MM.1S (cell line): ENCODE measurements around the gene MRPL52.

ENCODE experiments used
- DNase-seq: peaks from one replicate; pipeline ENCODE4 v3.0.0-alpha.2; 2015
- H2AFZ ChIP-seq: fragments of 300-600 bp; sonication (generic); 2 replicates; pipeline ENCODE4 v1.6.0; 2016; ENCODE audit warnings: antibody characterized with exemption, low read length
- H3F3A ChIP-seq: fragments of 300-600 bp; sonication (generic); 2 replicates; pipeline ENCODE4 v1.6.1; 2016; ENCODE audit warnings: mild to moderate bottlenecking, antibody characterized with exemption, low read length, moderate library complexity, mixed read lengths; ENCODE audit not compliant: insufficient read depth
- H3K27ac ChIP-seq: fragments of 300-600 bp; sonication (generic); 2 replicates; pipeline ENCODE4 v1.5.1; 2016; ENCODE audit warnings: mild to moderate bottlenecking, low read length
- H3K27me3 ChIP-seq: fragments of 300-600 bp; sonication (generic); replicated peaks from 2 replicates; pipeline ENCODE4 v1.6.0; 2016; ENCODE audit warnings: low read length; ENCODE audit not compliant: insufficient read depth
- H3K36me3 ChIP-seq: fragments of 300-600 bp; sonication (generic); replicated peaks from 2 replicates; pipeline ENCODE4 v1.6.1; 2016; ENCODE audit warnings: mild to moderate bottlenecking, low read length, mixed read lengths; ENCODE audit not compliant: insufficient read depth
- H3K4me1 ChIP-seq: fragments of 300-600 bp; sonication (generic); 2 replicates; pipeline ENCODE4 v1.6.1; 2016; ENCODE audit warnings: low read length, mixed read lengths
- H3K4me2 ChIP-seq: fragments of 300-600 bp; sonication (generic); 2 replicates; pipeline ENCODE4 v1.6.0; 2016; ENCODE audit warnings: low read depth, low read length
- H3K4me3 ChIP-seq: fragments of 300-600 bp; sonication (generic); 2 replicates; pipeline ENCODE4 v1.5.1; 2016; ENCODE audit warnings: low read length, mixed read lengths
- H3K79me2 ChIP-seq: fragments of 300-600 bp; sonication (generic); 2 replicates; pipeline ENCODE4 v1.6.1; 2016; ENCODE audit warnings: mixed run types, low read length, mixed read lengths
- H3K9ac ChIP-seq: fragments of 300-600 bp; sonication (generic); 2 replicates; pipeline ENCODE4 v1.6.1; 2016; ENCODE audit warnings: low read length, mixed read lengths
- H3K9me2 ChIP-seq: fragments of 300-600 bp; sonication (generic); replicated peaks from 2 replicates; pipeline ENCODE4 v1.6.1; 2016; ENCODE audit warnings: mild to moderate bottlenecking, low read length, mixed read lengths; ENCODE audit not compliant: insufficient read depth
- H3K9me3 ChIP-seq: fragments of 300-600 bp; sonication (generic); replicated peaks from 2 replicates; pipeline ENCODE4 v1.6.1; 2016; ENCODE audit warnings: mild to moderate bottlenecking, low read length, mixed read lengths; ENCODE audit not compliant: insufficient read depth
- H4K20me1 ChIP-seq: fragments of 300-600 bp; sonication (generic); 2 replicates; pipeline ENCODE4 v1.6.1; 2016; ENCODE audit warnings: mild to moderate bottlenecking, low read length, moderate library complexity, mixed read lengths; ENCODE audit not compliant: insufficient read depth
- CTCF ChIP-seq: fragments of 300-600 bp; sonication (generic); IDR thresholded peaks from 2 replicates; pipeline ENCODE4 v1.5.1; 2016; ENCODE audit warnings: antibody characterized with exemption, low read length, mixed read lengths
- EZH2 ChIP-seq: fragments of 300-600 bp; sonication (generic); optimal IDR thresholded peaks from 2 replicates; pipeline ENCODE3; 2017; ENCODE audit warnings: low read depth, mild to moderate bottlenecking, antibody characterized with exemption, low read length, mixed read lengths
- EZH2phosphoT487 ChIP-seq: fragments of 300-600 bp; sonication (generic); IDR thresholded peaks from 2 replicates; pipeline ENCODE4 v1.6.1; 2018; ENCODE audit warnings: antibody characterized with exemption, low read length

MRPL52 gene

GRCh38 chr14:22814941-22815713, 14.6 kb upstream of the MRPL52 start, which contains the start of gene SLC7A7:
TSS of gene SLC7A7 (minus strand) at chr14:22815435. CDS start at chr14:22813398, 2,037 bp downstream.
- Histone ChIP-seq H3K27ac (peak within 1 kb of the TSS; percentile 78), H2AFZ (peak within 1 kb of the TSS; percentile 67), H4K20me1 (no peaks in the 10 kb centered on the region), H3K36me3 (no peaks in the 10 kb centered on the region), H3K9ac (peak within 1 kb of the TSS; percentile 28; the same call in 1 of the 2 replicates), H3K4me3 (no peak within 1 kb of the TSS), H3K79me2 (no peaks in the 10 kb centered on the region), H3K4me2 (peak within 1 kb of the TSS; percentile 47; the same call in 1 of the 2 replicates), H3K4me1 (peaks cover 25% of the 10 kb centered on the region), H3K9me3 (no peaks in the 10 kb centered on the region), H3F3A (peaks cover 10% of the 10 kb centered on the region), H3K9me2 (no peaks in the 10 kb centered on the region), H3K27me3 (no peaks in the 10 kb centered on the region)
- TF ChIP-seq EZH2phosphoT487 (no peak), EZH2 (no peak), CTCF (no peak)
- peak; percentile 26 for DNase-seq

DNA sequence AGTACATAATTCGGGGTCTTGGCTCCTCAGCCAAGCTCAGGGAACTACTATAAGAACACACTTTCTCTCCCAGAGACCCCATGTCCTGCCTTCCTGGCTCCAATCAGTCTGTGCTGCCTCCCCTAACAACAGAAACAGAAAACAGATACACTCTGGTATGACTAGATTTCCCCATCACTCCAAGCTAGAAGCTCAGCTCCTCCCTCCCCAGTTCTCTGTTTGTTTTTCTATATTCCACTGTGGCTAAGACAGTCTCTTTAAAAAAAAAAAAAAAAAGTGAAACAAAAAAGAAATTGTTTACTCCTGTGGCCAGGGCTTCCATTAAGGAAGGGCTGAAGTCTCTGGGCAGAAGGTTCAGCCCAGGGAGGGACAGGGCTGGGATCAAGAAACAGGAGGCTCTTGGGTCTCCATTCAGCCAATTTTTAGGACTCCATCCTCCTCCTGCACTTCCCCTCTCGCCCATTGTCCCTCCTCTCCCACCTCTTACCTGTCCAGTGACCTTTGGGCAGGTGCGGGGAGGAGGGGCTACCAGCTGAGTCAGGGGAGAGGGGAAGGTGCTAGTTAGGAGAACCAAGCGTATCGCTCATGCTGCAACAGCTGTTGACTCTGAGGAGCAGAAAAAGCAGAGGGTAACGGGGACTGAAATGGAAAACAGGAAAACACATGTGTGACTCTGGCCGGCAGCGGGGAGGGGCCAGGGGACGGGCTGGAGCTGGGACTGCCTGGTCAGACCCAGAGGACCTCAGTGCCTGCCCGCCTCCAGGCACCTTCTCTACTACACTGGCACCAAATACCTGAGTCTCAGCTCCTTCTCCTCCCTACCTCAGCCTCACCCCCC, 10.3 kb upstream of the MRPL52 start:
- H3K9me3 ChIP-seq, result no peaks in the 10 kb centered on the region
- peaks cover 22% of the 10 kb centered on the region for H3K4me1 ChIP-seq
- H3K4me2 ChIP-seq, result peak overlapping the region; percentile 90
- H3K9ac ChIP-seq, result peak overlapping the region; percentile 78
- H3K27me3 ChIP-seq, result no peaks in the 10 kb centered on the region
- TF ChIP-seq EZH2 (no peak), EZH2phosphoT487 (no peak), CTCF (no peak)
- peaks cover 6% of the 10 kb centered on the region for H3F3A ChIP-seq
- H4K20me1 ChIP-seq, result no peaks in the 10 kb centered on the region
- peak overlapping the region; percentile 53 for H2AFZ ChIP-seq
- H3K9me2 ChIP-seq, result no peaks in the 10 kb centered on the region
- H3K27ac ChIP-seq, result peak overlapping the region; percentile 93
- H3K36me3 ChIP-seq, result no peaks in the 10 kb centered on the region
- peak; percentile 35 for DNase-seq
- H3K79me2 ChIP-seq, result no peaks in the 10 kb centered on the region
- H3K4me3 ChIP-seq, result peak overlapping the region; percentile 62

- H3K4me3 ChIP-seq, result no peak overlapping the region
- DNase-seq, result no peak
- no peak overlapping the region for H3K4me2 ChIP-seq
- no peaks in the 10 kb centered on the region for H3K79me2 ChIP-seq
- no peaks in the 10 kb centered on the region for H4K20me1 ChIP-seq
- no peaks in the 10 kb centered on the region for H3K36me3 ChIP-seq
- no peaks in the 10 kb centered on the region for H3K9me2 ChIP-seq
- TF ChIP-seq CTCF, result no peak
- TF ChIP-seq EZH2, result no peak
- TF ChIP-seq EZH2phosphoT487, result no peak
- no peak overlapping the region for H3K27ac ChIP-seq
- no peaks in the 10 kb centered on the region for H3K9me3 ChIP-seq
- no peaks in the 10 kb centered on the region for H3K27me3 ChIP-seq
- H3F3A ChIP-seq, result peaks cover 6% of the 10 kb centered on the region
- no peak overlapping the region for H2AFZ ChIP-seq
- peaks cover 15% of the 10 kb centered on the region for H3K4me1 ChIP-seq
- H3K9ac ChIP-seq, result no peak overlapping the region
These were observed 9.0 kb upstream of the MRPL52 start for GRCh38 chr14:22820731-22821130.
